ENCODE measurements around the gene TWF2. TPM values are rescaled to one million over a fixed set of nuclear protein-coding genes. Genes with fewer than 3 reads are reported as not detected.
A peak's percentile ranks its signal among the peaks of the same experiment; 100 is the strongest.

Gene TWF2
- total and polyA plus RNA-seq, 9 of the 15 experiments (the other 6 are each of a cell fraction or from before 2014, with no cell fraction given) = 0.11 to 61.9 (median 29.7) TPM

DNA sequence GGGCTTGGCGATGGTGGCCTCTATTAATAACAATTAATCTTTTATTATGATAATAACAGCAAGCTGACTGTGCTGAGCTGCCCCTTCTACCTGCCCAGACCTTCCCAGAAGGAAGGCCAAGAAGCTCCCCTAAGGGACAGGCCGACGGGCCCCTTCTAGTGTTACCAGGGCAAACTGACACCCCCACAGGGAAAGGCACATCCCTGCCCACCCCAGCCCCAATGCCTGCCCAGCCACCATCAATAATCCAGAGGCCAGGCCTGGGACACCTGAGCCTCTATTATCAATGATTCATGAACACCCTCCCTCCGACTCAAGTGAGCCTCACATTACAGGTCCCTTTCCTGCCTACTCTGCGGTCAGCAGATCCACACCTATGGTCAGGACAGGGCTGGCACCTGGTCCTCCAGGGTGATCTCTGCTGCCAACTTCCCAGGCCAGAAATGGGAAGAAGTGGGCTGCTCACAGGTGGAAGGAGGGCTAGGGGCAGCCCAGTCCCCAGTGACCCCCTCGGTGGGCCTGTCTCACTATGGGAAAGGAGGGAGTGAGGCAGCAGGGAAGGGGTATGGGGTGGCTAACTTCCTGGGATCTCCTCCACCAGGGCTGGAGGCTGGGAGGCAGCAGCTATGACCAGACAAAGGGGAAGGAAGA, 1.8 kb downstream of the TWF2 start:
- peak overlapping the region; percentile 74 for H3K27ac ChIP-seq (ENCODE audit: extremely low read depth, low read depth, low read length)
- ATAC-seq (no peak), FAIRE-seq (no peak), DNase-seq (ENCODE audit: extremely low read depth in 1 of 4, low spot score in 3 of 4) (no peak)
- peaks cover 51% of the 10 kb centered on the region for H3K79me2 ChIP-seq (ENCODE audit: control insufficient read depth, insufficient read depth, low read length)
- H3K36me3 ChIP-seq (ENCODE audit: control insufficient read depth, insufficient read depth, low read length) = peaks cover 6% of the 10 kb centered on the region; the same call in 2 of the 3 replicates
- BruUV-seq (replicated peaks) = no TSS peak
- no peak for TF ChIP-seq NCOA4 (IDR thresholded peaks at IDR 0.05; ENCODE audit: partially characterized antibody)
- no peak for TF ChIP-seq U2AF1 (optimal IDR thresholded peaks at IDR 0.05; ENCODE audit: low read depth, low read length)
- peak; percentile 26; the same call in 1 of the 2 replicates for TF ChIP-seq ATF7 (IDR thresholded peaks at IDR 0.05)
- TF ChIP-seq, protein P1, sequence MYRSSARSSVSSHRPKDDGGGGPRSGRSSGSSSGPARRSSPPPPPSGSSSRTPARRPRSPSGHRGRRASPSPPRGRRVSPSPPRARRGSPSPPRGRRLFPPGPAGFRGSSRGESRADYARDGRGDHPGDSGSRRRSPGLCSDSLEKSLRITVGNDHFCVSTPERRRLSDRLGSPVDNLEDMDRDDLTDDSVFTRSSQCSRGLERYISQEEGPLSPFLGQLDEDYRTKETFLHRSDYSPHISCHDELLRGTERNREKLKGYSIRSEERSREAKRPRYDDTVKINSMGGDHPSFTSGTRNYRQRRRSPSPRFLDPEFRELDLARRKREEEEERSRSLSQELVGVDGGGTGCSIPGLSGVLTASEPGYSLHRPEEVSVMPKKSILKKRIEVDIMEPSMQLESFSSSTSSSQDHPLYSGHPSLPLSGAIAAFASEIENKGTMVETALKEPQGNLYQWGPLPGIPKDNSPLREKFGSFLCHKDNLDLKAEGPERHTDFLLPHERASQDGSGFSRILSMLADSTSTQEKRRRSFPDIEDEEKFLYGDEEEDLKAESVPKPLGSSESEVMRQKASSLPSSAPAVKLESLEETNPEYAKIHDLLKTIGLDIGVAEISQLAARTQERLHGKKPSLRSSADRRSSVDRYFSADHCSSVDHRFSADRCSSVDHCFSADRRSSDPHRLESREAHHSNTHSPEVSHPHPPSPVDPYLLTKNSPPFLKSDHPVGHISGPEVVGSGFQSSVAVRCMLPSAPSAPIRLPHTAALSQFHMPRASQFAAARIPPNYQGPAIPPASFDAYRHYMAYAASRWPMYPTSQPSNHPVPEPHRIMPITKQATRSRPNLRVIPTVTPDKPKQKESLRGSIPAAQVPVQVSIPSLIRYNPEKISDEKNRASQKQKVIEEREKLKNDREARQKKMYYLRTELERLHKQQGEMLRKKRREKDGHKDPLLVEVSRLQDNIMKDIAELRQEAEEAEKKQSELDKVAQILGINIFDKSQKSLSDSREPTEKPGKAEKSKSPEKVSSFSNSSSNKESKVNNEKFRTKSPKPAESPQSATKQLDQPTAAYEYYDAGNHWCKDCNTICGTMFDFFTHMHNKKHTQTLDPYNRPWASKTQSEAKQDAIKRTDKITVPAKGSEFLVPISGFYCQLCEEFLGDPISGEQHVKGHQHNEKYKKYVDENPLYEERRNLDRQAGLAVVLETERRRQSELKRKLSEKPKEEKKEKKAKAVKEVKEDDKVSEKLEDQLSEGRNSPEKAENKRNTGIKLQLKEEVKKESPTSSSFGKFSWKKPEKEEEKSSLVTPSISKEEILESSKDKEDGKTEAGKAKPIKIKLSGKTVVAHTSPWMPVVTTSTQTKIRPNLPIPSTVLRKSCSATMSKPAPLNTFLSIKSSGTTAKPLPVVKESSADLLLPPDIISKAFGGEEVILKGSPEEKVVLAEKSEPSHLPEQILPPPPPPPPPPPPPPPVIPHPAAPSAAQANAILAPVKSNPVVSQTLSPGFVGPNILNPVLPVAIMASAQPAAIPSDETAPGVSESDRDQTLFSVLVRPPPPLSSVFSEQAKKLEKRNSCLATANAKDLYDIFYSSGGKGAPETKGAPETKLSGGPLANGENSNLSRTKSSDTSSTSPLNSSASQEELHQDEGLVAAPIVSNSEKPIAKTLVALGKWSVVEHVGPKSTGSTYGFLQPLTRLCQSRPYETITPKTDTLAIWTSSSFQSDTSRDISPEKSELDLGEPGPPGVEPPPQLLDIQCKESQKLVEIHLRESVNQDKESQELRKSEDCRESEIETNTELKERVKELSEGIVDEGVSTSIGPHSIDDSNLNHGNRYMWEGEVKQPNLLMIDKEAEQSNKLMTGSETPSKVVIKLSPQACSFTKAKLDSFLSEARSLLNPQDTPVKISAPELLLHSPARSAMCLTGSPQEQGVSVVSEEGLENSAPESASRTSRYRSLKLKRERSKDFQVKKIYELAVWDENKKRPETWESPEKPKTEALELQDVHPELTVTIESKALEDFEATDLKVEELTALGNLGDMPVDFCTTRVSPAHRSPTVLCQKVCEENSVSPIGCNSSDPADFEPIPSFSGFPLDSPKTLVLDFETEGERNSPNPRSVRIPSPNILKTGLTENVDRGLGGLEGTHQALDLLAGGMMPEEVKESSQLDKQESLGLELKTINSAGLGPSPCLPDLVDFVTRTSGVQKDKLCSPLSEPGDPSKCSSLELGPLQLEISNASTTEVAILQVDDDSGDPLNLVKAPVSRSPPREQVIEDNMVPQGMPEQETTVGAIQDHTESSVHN (IDR thresholded peaks at IDR 0.05; ENCODE audit: borderline replicate concordance in 1 of 2, low read depth in 1 of 2) = no peak
- no peaks in the 10 kb centered on the region for H3K27me3 ChIP-seq (ENCODE audit: control insufficient read depth in 2 of 2, insufficient read depth in 2 of 2, low read length in 2 of 2)
- H3K9me1 ChIP-seq (ENCODE audit: control insufficient read depth, insufficient read depth, low read length) = no peaks in the 10 kb centered on the region
- WGBS (ENCODE audit: insufficient coverage, low coverage, missing lambda C conversion rate) = 8% methylated on average over 2 of the region's 6 CpGs
- peak overlapping the region; percentile 67 for H3K4me3 ChIP-seq
- intact Hi-C loops (cut with micrococcal nuclease) = no loop called here
- H2AFZ ChIP-seq (ENCODE audit: low read depth, low read length) = 0 out of 2 replicates have a peak overlapping the region, but pooled peaks have one; percentile 4
- H3K4me2 ChIP-seq (ENCODE audit: insufficient read depth, low read length) = peak overlapping the region; percentile 98
- in situ Hi-C loops (cut with MboI) = no loop called here
- peak overlapping the region; percentile 61 to 96; a peak in 3 of 4 replicates for H3K9ac ChIP-seq (ENCODE audit: insufficient read depth in 1 of 2, low read depth in 2 of 2, low read length in 2 of 2)
- H3K4me1 ChIP-seq (replicated peaks in 1 of 2; ENCODE audit: control insufficient read depth in 2 of 2, insufficient read depth in 2 of 2, low read length in 2 of 2) = peaks cover 37 to 48% of the 10 kb centered on the region in 2 experiments
- no peaks in the 10 kb centered on the region for H3K9me3 ChIP-seq (replicated peaks; ENCODE audit: control insufficient read depth, insufficient read depth, low read depth, low read length)
- ChIA-PET POLR2A (interaction anchor here (0.7 to 1.7 kb wide), 6 partner anchors 10 to 99 kb away, joined by 3 to 8 read pairs (median 4); partner anchors contain the start of genes GLYCTK and WDR82), CTCF (ENCODE audit: low intra/inter-chr PET ratio) (no interaction called here)
- no peaks in the 10 kb centered on the region for H4K20me1 ChIP-seq (replicated peaks; ENCODE audit: control insufficient read depth, insufficient read depth, low read length)

Measured in K562 (cell line).